OCI-LY7 (cell line): ENCODE measurements around the gene NUDCD3.

Experiments used
- CTCF ChIP-seq: fragments of 200-600 bp; sonication (generic); conservative IDR thresholded peaks from 2 replicates; pipeline ENCODE4 v1.5.1; 2014; ENCODE audit warnings: mild to moderate bottlenecking, antibody characterized with exemption, low read length, moderate library complexity, mixed read lengths
- EZH2phosphoT487 ChIP-seq: fragments of 200-600 bp; sonication (generic); IDR thresholded peaks from 2 replicates; pipeline ENCODE4 v1.6.1; 2018; ENCODE audit warnings: low read depth, borderline replicate concordance, mild to moderate bottlenecking, mixed run types, antibody characterized with exemption, low read length, moderate library complexity, mixed read lengths

GRCh38 chr7:44538798-44539668 is 48.6 kb upstream of the NUDCD3 start:
- no peak for TF ChIP-seq CTCF
- no peak for TF ChIP-seq EZH2phosphoT487
